SJSA1 (cell line): Measurements from ENCODE around the gene PLCB1. TPM values are rescaled to one million over a fixed set of nuclear protein-coding genes. Genes with fewer than 3 reads are reported as not detected.
"Not testable (repeated sequence)": the region's sequence is repeated elsewhere in the genome, so short reads cannot be mapped to it uniquely, and the experiment has no call there.

Source experiments
- DNase-seq, 2 experiments: peaks; one replicate each; pipeline ENCODE4 v3.0.0-alpha.2; 2015 to 2020; ENCODE audit warnings: low spot score in 2 of 2, low read depth in 1 of 2
- H3K27ac ChIP-seq: fragments of 250-450 bp; sonication (Bioruptor Pico); 2 replicates; pipeline ENCODE4 v1.5.1; 2020; ENCODE audit warnings: mild to moderate bottlenecking, moderate library complexity
- H3K27me3 ChIP-seq: fragments of 250-450 bp; sonication (Bioruptor Pico); replicated peaks from 2 replicates; pipeline ENCODE4 v1.5.1; 2020; ENCODE audit warnings: mild to moderate bottlenecking, moderate library complexity
- H3K36me3 ChIP-seq: fragments of 250-450 bp; sonication (Bioruptor Pico); 2 replicates; pipeline ENCODE4 v1.5.1; 2020; ENCODE audit warnings: mild to moderate bottlenecking
- H3K4me1 ChIP-seq: fragments of 250-450 bp; sonication (Bioruptor Pico); replicated peaks from 2 replicates; pipeline ENCODE4 v1.6.1; 2021; ENCODE audit warnings: mild to moderate bottlenecking
- H3K4me3 ChIP-seq: fragments of 250-450 bp; sonication (Bioruptor Pico); 2 replicates; pipeline ENCODE4 v1.5.1; 2020; ENCODE audit warnings: mild to moderate bottlenecking
- H3K9me3 ChIP-seq: fragments of 250-450 bp; sonication (Bioruptor Pico); replicated peaks from 2 replicates; pipeline ENCODE4 v1.5.1; 2020; ENCODE audit warnings: mild to moderate bottlenecking
- total RNA-seq: library from RNA; depleted of rRNA; stranded (reverse); fragments of >200 nt; shearing (Covaris generic); gene quantifications from 2 replicates; pipeline ENCODE4 v1.2.3, GENCODE V29; 2014

The PLCB1 gene
- total RNA-seq, 1 experiment from 2014 or later = 10.0 TPM

- H3K27me3 ChIP-seq, H3K4me3 ChIP-seq, H3K9me3 ChIP-seq, H3K4me1 ChIP-seq, H3K36me3 ChIP-seq, DNase-seq, H3K27ac ChIP-seq: not testable (repeated sequence)
These were observed 218.2 kb downstream of the PLCB1 start for GRCh38 chr20:8350225-8350624.

GRCh38 chr20:8352486-8352885 is 220.4 kb downstream of the PLCB1 start:
- no peaks in the 10 kb centered on the region for H3K36me3 ChIP-seq
- no peak overlapping the region for H3K4me3 ChIP-seq
- no peak overlapping the region for H3K27ac ChIP-seq
- H3K27me3 ChIP-seq = no peaks in the 10 kb centered on the region
- H3K9me3 ChIP-seq = no peaks in the 10 kb centered on the region
- DNase-seq = no peak
- H3K4me1 ChIP-seq = no peaks in the 10 kb centered on the region

GRCh38 chr20:8353512-8353911 is 221.4 kb downstream of the PLCB1 start:
- no peaks in the 10 kb centered on the region for H3K4me1 ChIP-seq
- H3K9me3 ChIP-seq = no peaks in the 10 kb centered on the region
- DNase-seq = no peak
- no peaks in the 10 kb centered on the region for H3K27me3 ChIP-seq
- H3K36me3 ChIP-seq = no peaks in the 10 kb centered on the region
- H3K4me3 ChIP-seq = no peak overlapping the region
- no peak overlapping the region for H3K27ac ChIP-seq

- no peak for DNase-seq
These were observed 223.4 kb downstream of the PLCB1 start for GRCh38 chr20:8355453-8355852.

GRCh38 chr20:8356806-8357205 is 224.7 kb downstream of the PLCB1 start:
- peaks cover 12% of the 10 kb centered on the region for H3K4me1 ChIP-seq
- H3K4me3 ChIP-seq = no peak overlapping the region
- H3K36me3 ChIP-seq = no peaks in the 10 kb centered on the region
- no peaks in the 10 kb centered on the region for H3K9me3 ChIP-seq
- DNase-seq = no peak
- no peaks in the 10 kb centered on the region for H3K27me3 ChIP-seq
- no peak overlapping the region for H3K27ac ChIP-seq

More at GRCh38 chr20:8355453-8355852, 223.4 kb downstream of the PLCB1 start:
- H3K27me3 ChIP-seq = no peaks in the 10 kb centered on the region
- H3K27ac ChIP-seq = no peak overlapping the region
- H3K36me3 ChIP-seq = no peaks in the 10 kb centered on the region
- no peak overlapping the region for H3K4me3 ChIP-seq
- no peaks in the 10 kb centered on the region for H3K9me3 ChIP-seq
- H3K4me1 ChIP-seq = no peaks in the 10 kb centered on the region; the same call in 1 of the 2 replicates

- no peak for DNase-seq
- H3K27ac ChIP-seq = no peak overlapping the region
- H3K4me3 ChIP-seq = no peak overlapping the region
- H3K27me3 ChIP-seq = no peaks in the 10 kb centered on the region
- peaks cover 12% of the 10 kb centered on the region for H3K4me1 ChIP-seq
- no peaks in the 10 kb centered on the region for H3K36me3 ChIP-seq
- H3K9me3 ChIP-seq = no peaks in the 10 kb centered on the region
These were observed 225.6 kb downstream of the PLCB1 start for GRCh38 chr20:8357703-8358102.

- H3K36me3 ChIP-seq = no peaks in the 10 kb centered on the region
- no peaks in the 10 kb centered on the region for H3K27me3 ChIP-seq
- no peaks in the 10 kb centered on the region for H3K9me3 ChIP-seq
These were observed 228.0 kb downstream of the PLCB1 start for GRCh38 chr20:8360035-8360434.

GRCh38 chr20:8361006-8361652 is 229.1 kb downstream of the PLCB1 start:
- Histone ChIP-seq H3K9me3 (no peaks in the 10 kb centered on the region), H3K27ac (peak overlapping the region; percentile 23), H3K27me3 (no peaks in the 10 kb centered on the region), H3K4me1 (peaks cover 12% of the 10 kb centered on the region), H3K4me3 (no peak overlapping the region), H3K36me3 (no peaks in the 10 kb centered on the region)
- DNase-seq = peak in 1 of 2 experiments; percentile 49

More at GRCh38 chr20:8360035-8360434, 228.0 kb downstream of the PLCB1 start:
- peaks cover 12% of the 10 kb centered on the region for H3K4me1 ChIP-seq
- DNase-seq = no peak
- H3K27ac ChIP-seq = no peak overlapping the region
- no peak overlapping the region for H3K4me3 ChIP-seq

GRCh38 chr20:8361779-8362178 is 229.7 kb downstream of the PLCB1 start:
- no peaks in the 10 kb centered on the region for H3K27me3 ChIP-seq
- H3K9me3 ChIP-seq = no peaks in the 10 kb centered on the region
- no peak overlapping the region for H3K4me3 ChIP-seq
- DNase-seq = no peak
- peaks cover 12% of the 10 kb centered on the region for H3K4me1 ChIP-seq
- H3K36me3 ChIP-seq = no peaks in the 10 kb centered on the region
- H3K27ac ChIP-seq = no peak overlapping the region

GRCh38 chr20:8362457-8362856 is 230.4 kb downstream of the PLCB1 start:
- Histone ChIP-seq H3K4me1 (peaks cover 12% of the 10 kb centered on the region), H3K36me3 (no peaks in the 10 kb centered on the region), H3K4me3 (no peak overlapping the region), H3K27ac (no peak overlapping the region), H3K9me3 (no peaks in the 10 kb centered on the region), H3K27me3 (no peaks in the 10 kb centered on the region)
- no peak for DNase-seq

GRCh38 chr20:8363970-8364733 is 232.1 kb downstream of the PLCB1 start:
- Histone ChIP-seq H3K9me3 (no peaks in the 10 kb centered on the region), H3K36me3 (no peaks in the 10 kb centered on the region), H3K27ac (no peak overlapping the region), H3K4me1 (peaks cover 12% of the 10 kb centered on the region), H3K27me3 (no peaks in the 10 kb centered on the region), H3K4me3 (no peak overlapping the region)
- no peak for DNase-seq

- Histone ChIP-seq H3K9me3 (no peaks in the 10 kb centered on the region), H3K4me1 (peaks cover 12% of the 10 kb centered on the region), H3K4me3 (no peak overlapping the region), H3K36me3 (no peaks in the 10 kb centered on the region), H3K27me3 (no peaks in the 10 kb centered on the region), H3K27ac (no peak overlapping the region)
- DNase-seq = no peak
These were observed 232.6 kb downstream of the PLCB1 start for GRCh38 chr20:8364734-8365078.

- Histone ChIP-seq H3K4me3 (no peak overlapping the region), H3K27me3 (no peaks in the 10 kb centered on the region), H3K9me3 (no peaks in the 10 kb centered on the region), H3K27ac (no peak overlapping the region), H3K36me3 (no peaks in the 10 kb centered on the region), H3K4me1 (peaks cover 11% of the 10 kb centered on the region)
- no peak for DNase-seq
These were observed 233.6 kb downstream of the PLCB1 start for GRCh38 chr20:8365634-8366033.

- peaks cover 3% of the 10 kb centered on the region for H3K4me1 ChIP-seq
- H3K9me3 ChIP-seq = no peaks in the 10 kb centered on the region
- no peak for DNase-seq
- no peaks in the 10 kb centered on the region for H3K36me3 ChIP-seq
- no peak overlapping the region for H3K27ac ChIP-seq
- H3K27me3 ChIP-seq = no peaks in the 10 kb centered on the region
- H3K4me3 ChIP-seq = no peak overlapping the region
These were observed 234.3 kb downstream of the PLCB1 start for GRCh38 chr20:8366303-8366923.
